Ishikawa (cell line): ENCODE measurements around the gene DNAJC30.

Source experiments
- CEBPB ChIP-seq: IDR thresholded peaks from 2 replicates; pipeline ENCODE4 v1.6.1; 2012
- CREB1 ChIP-seq: IDR thresholded peaks from 2 replicates; pipeline ENCODE4 v1.6.1; 2012; ENCODE audit warnings: low read depth
- EGR1 ChIP-seq: IDR thresholded peaks from 2 replicates; pipeline ENCODE4 v1.6.1; 2012
- MAX ChIP-seq: IDR thresholded peaks from 2 replicates; pipeline ENCODE4 v1.6.1; 2012
- REST ChIP-seq: IDR thresholded peaks from 2 replicates; pipeline ENCODE4 v1.6.1; 2012; ENCODE audit warnings: low read depth, mild to moderate bottlenecking
- TAF1 ChIP-seq: IDR thresholded peaks from 2 replicates; pipeline ENCODE4 v1.6.1; 2012; ENCODE audit warnings: low read depth, mild to moderate bottlenecking
- USF1 ChIP-seq: IDR thresholded peaks from 2 replicates; pipeline ENCODE4 v1.6.1; 2012
- ZBTB7A ChIP-seq: IDR thresholded peaks from 2 replicates; pipeline ENCODE4 v1.6.1; 2012; ENCODE audit warnings: low read depth

GRCh38 chr7:73719806-73720169 is 36.5 kb upstream of the DNAJC30 start:
- TF ChIP-seq REST, result no peak
- peak; percentile 59 for TF ChIP-seq CEBPB
- TF ChIP-seq USF1, result no peak
- no peak for TF ChIP-seq EGR1
- no peak for TF ChIP-seq MAX
- TF ChIP-seq CREB1, result no peak
- TF ChIP-seq ZBTB7A, result no peak
- no peak for TF ChIP-seq TAF1
